HUES6 (cell line): ENCODE data around the gene UNC5C.

Experiments used
- H3K27ac ChIP-seq: 2 replicates; pipeline ENCODE4 v1.7.0; 2013; ENCODE audit warnings: low read depth, mild to moderate bottlenecking, low read length, inconsistent platforms
- H3K27me3 ChIP-seq: 2 replicates; pipeline ENCODE4 v1.6.1; 2013; ENCODE audit warnings: low read length; ENCODE audit not compliant: control insufficient read depth, insufficient read depth
- H3K36me3 ChIP-seq: 2 replicates; pipeline ENCODE4 v1.6.1; 2013; ENCODE audit warnings: low read length; ENCODE audit not compliant: control insufficient read depth, insufficient read depth
- H3K4me1 ChIP-seq: 2 replicates; pipeline ENCODE4 v1.6.1; 2013; ENCODE audit warnings: low read length; ENCODE audit not compliant: control insufficient read depth, insufficient read depth
- H3K4me3 ChIP-seq: 2 replicates; pipeline ENCODE4 v1.5.1; 2013; ENCODE audit warnings: low read depth, low read length
- H3K9ac ChIP-seq: one replicate; pipeline ENCODE4 v1.6.1; 2013; ENCODE audit warnings: mild to moderate bottlenecking, low read length
- H3K9me3 ChIP-seq: 2 replicates; pipeline ENCODE4 v1.6.1; 2013; ENCODE audit warnings: low read depth, low read length; ENCODE audit not compliant: control insufficient read depth, insufficient read depth

Gene UNC5C

GRCh38 chr4:95343235-95343634, 205.5 kb downstream of the UNC5C start:
- no peak overlapping the region for H3K9ac ChIP-seq
- no peak overlapping the region for H3K27ac ChIP-seq
- H3K27me3 ChIP-seq, result no peaks in the 10 kb centered on the region
- no peaks in the 10 kb centered on the region for H3K36me3 ChIP-seq
- no peak overlapping the region for H3K4me3 ChIP-seq
- peaks cover 7% of the 10 kb centered on the region; the same call in 1 of the 2 replicates for H3K9me3 ChIP-seq
- no peaks in the 10 kb centered on the region for H3K4me1 ChIP-seq

- no peaks in the 10 kb centered on the region for H3K36me3 ChIP-seq
- no peaks in the 10 kb centered on the region for H3K9me3 ChIP-seq
- H3K27ac ChIP-seq, result no peak overlapping the region
- no peaks in the 10 kb centered on the region for H3K27me3 ChIP-seq
- H3K4me1 ChIP-seq, result no peaks in the 10 kb centered on the region
- H3K4me3 ChIP-seq, result no peak overlapping the region
- no peak overlapping the region for H3K9ac ChIP-seq
Observed at GRCh38 chr4:95340191-95340590, 208.6 kb downstream of the UNC5C start.

DNA sequence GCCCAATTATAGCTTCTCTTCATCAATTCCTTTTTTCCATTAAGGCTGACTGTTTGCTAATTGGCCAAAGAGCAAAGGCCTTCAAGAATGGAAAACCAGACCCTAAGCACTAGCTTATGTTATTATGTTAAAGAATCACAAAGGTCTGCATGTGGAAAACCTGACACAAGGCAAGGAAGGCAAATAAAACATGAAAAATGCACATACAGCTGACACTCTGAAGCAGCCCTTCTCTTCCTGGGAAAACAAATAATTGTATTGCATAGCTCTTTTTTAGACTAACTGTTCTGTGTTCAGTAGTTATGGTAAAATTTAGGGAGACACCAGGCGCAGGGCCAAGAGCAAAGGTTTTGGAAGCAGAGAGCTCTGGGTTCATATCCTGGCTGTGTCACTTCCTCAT, 223.1 kb downstream of the UNC5C start:
- Histone ChIP-seq H3K27ac (no peak overlapping the region), H3K4me3 (no peak overlapping the region), H3K27me3 (no peaks in the 10 kb centered on the region), H3K9ac (no peak overlapping the region), H3K4me1 (no peaks in the 10 kb centered on the region), H3K36me3 (no peaks in the 10 kb centered on the region), H3K9me3 (0 out of 2 replicates have a peak, but pooled peaks cover 2% of the 10 kb centered on the region)

- no peak overlapping the region for H3K27ac ChIP-seq
- no peaks in the 10 kb centered on the region for H3K36me3 ChIP-seq
- H3K27me3 ChIP-seq, result no peaks in the 10 kb centered on the region
- H3K4me1 ChIP-seq, result no peaks in the 10 kb centered on the region; the same call in 1 of the 2 replicates
- H3K9me3 ChIP-seq, result 0 out of 2 replicates have a peak, but pooled peaks cover 2% of the 10 kb centered on the region
- H3K9ac ChIP-seq, result no peak overlapping the region
- H3K4me3 ChIP-seq, result no peak overlapping the region
Observed at GRCh38 chr4:95319169-95319568, 229.6 kb downstream of the UNC5C start.

DNA sequence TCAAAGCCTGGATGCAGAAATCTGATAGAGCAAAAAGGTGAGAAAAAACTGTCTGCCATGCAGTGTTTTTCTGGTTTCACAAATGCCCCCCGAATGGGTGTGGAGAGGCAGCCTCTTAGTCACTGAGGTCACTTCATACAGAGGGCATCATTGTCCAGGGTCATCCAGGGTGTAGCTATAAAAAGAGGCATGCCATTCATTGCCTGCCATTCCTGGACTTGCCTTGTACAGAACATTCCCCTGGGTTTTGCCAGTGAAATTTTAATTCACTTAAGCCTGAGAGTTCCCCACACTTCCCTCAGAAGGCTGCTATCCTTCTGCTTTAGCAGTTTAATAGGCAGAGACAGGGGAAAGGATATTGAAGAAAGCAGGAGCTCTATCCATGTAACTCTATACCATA, 230.3 kb downstream of the UNC5C start:
- no peak overlapping the region for H3K9ac ChIP-seq
- H3K36me3 ChIP-seq, result no peaks in the 10 kb centered on the region
- no peak overlapping the region for H3K27ac ChIP-seq
- no peak overlapping the region for H3K4me3 ChIP-seq
- H3K27me3 ChIP-seq, result no peaks in the 10 kb centered on the region
- H3K9me3 ChIP-seq, result no peaks in the 10 kb centered on the region
- H3K4me1 ChIP-seq, result no peaks in the 10 kb centered on the region; the same call in 1 of the 2 replicates

DNA sequence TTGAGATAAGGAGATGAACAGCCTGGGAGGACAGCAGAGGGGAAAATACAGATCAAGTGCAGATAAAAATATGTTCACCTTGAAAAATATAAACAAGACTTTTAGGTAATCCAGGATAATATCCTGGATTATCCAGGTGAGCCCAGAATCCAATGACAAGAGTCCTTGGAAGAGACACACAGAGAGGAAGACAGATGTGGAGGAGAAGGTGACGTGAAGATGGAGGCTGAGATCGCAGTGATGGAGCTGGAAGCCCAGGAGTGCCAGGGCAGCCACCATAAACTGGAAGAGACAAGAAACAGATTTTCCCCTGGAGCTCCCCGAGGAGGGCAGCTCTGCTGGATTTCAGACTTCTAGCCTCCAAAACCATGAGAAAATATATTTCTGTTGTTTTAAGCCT, 230.7 kb downstream of the UNC5C start:
- H3K9ac ChIP-seq, result no peak overlapping the region

GRCh38 chr4:95317085-95317793, 231.5 kb downstream of the UNC5C start:
- Histone ChIP-seq H3K9ac (no peak overlapping the region), H3K36me3 (no peaks in the 10 kb centered on the region), H3K4me1 (no peaks in the 10 kb centered on the region; the same call in 1 of the 2 replicates), H3K27me3 (no peaks in the 10 kb centered on the region), H3K27ac (no peak overlapping the region), H3K4me3 (no peak overlapping the region), H3K9me3 (no peaks in the 10 kb centered on the region)

More for the DNA sequence above, 230.7 kb downstream of the UNC5C start:
- Histone ChIP-seq H3K4me3 (no peak overlapping the region), H3K36me3 (no peaks in the 10 kb centered on the region), H3K4me1 (no peaks in the 10 kb centered on the region; the same call in 1 of the 2 replicates), H3K9me3 (no peaks in the 10 kb centered on the region), H3K27me3 (no peaks in the 10 kb centered on the region), H3K27ac (no peak overlapping the region)

GRCh38 chr4:95314573-95314972, 234.2 kb downstream of the UNC5C start:
- Histone ChIP-seq H3K27me3 (no peaks in the 10 kb centered on the region), H3K27ac (no peak overlapping the region), H3K4me1 (no peaks in the 10 kb centered on the region; the same call in 1 of the 2 replicates), H3K9ac (no peak overlapping the region), H3K36me3 (no peaks in the 10 kb centered on the region), H3K4me3 (no peak overlapping the region), H3K9me3 (no peaks in the 10 kb centered on the region)

- Histone ChIP-seq H3K4me3 (no peak overlapping the region), H3K4me1 (0 out of 2 replicates have a peak, but pooled peaks cover 8% of the 10 kb centered on the region), H3K27ac (0 out of 2 replicates have a peak overlapping the region, but pooled peaks have one; percentile 38), H3K27me3 (no peaks in the 10 kb centered on the region), H3K9ac (no peak overlapping the region), H3K36me3 (no peaks in the 10 kb centered on the region), H3K9me3 (no peaks in the 10 kb centered on the region)
Observed at GRCh38 chr4:95304898-95305297, 243.9 kb downstream of the UNC5C start.

- H3K9ac ChIP-seq, result no peak overlapping the region
- no peaks in the 10 kb centered on the region for H3K9me3 ChIP-seq
- H3K4me1 ChIP-seq, result 0 out of 2 replicates have a peak, but pooled peaks cover 8% of the 10 kb centered on the region
- H3K27ac ChIP-seq, result no peak overlapping the region
- H3K36me3 ChIP-seq, result no peaks in the 10 kb centered on the region
- no peaks in the 10 kb centered on the region for H3K27me3 ChIP-seq
- no peak overlapping the region for H3K4me3 ChIP-seq
Observed at GRCh38 chr4:95300304-95300703, 248.5 kb downstream of the UNC5C start.

- no peak overlapping the region for H3K4me3 ChIP-seq
- H3K27ac ChIP-seq, result no peak overlapping the region
- no peaks in the 10 kb centered on the region for H3K9me3 ChIP-seq
- H3K36me3 ChIP-seq, result no peaks in the 10 kb centered on the region
- H3K9ac ChIP-seq, result no peak overlapping the region
- no peaks in the 10 kb centered on the region for H3K4me1 ChIP-seq
- H3K27me3 ChIP-seq, result no peaks in the 10 kb centered on the region
Observed at GRCh38 chr4:95296052-95296451, 252.7 kb downstream of the UNC5C start.
